Osteoblast (primary cell): ENCODE measurements around the gene CCDC30. TPM values are rescaled to one million over a fixed set of nuclear protein-coding genes. Genes with fewer than 3 reads are reported as not detected.

Experiments
- DNase-seq: peaks from one replicate; pipeline ENCODE4 v3.0.0; 2011; ENCODE audit warnings: low spot score, mixed read lengths; ENCODE audit not compliant: insufficient read length; ENCODE audit errors: missing footprints
- H2AFZ ChIP-seq: 2 replicates; pipeline ENCODE4 v1.6.0; 2011; ENCODE audit warnings: mild to moderate bottlenecking, low read length
- H3K27ac ChIP-seq: 2 replicates; pipeline ENCODE4 v1.5.1; 2011; ENCODE audit warnings: mild to moderate bottlenecking, low read depth, low read length, moderate library complexity
- H3K27me3 ChIP-seq: 2 replicates; pipeline ENCODE4 v1.6.0; 2012; ENCODE audit warnings: mild to moderate bottlenecking, control low read depth, inconsistent platforms, low read length, moderate library complexity; ENCODE audit not compliant: insufficient read depth
- H3K36me3 ChIP-seq: 2 replicates; pipeline ENCODE4 v1.5.1; 2011; ENCODE audit warnings: mild to moderate bottlenecking, low read length, control low read depth, moderate library complexity; ENCODE audit not compliant: insufficient read depth
- H3K4me1 ChIP-seq: 2 replicates; pipeline ENCODE4 v1.5.1; 2011; ENCODE audit warnings: mild to moderate bottlenecking, low read length, control low read depth, moderate library complexity; ENCODE audit not compliant: insufficient read depth
- H3K4me2 ChIP-seq: 2 replicates; pipeline ENCODE4 v1.6.0; 2011; ENCODE audit warnings: mild to moderate bottlenecking, low read length; ENCODE audit not compliant: insufficient read depth
- H3K4me3 ChIP-seq: fragments of 200-600 bp; sonication (generic); 3 replicates; pipeline ENCODE4 v1.5.1; 2012; ENCODE audit warnings: mild to moderate bottlenecking, low read length, inconsistent platforms; ENCODE audit not compliant: insufficient read depth
- H3K79me2 ChIP-seq: 2 replicates; pipeline ENCODE4 v1.6.0; 2012; ENCODE audit warnings: mild to moderate bottlenecking, low read length, control low read depth, inconsistent platforms; ENCODE audit not compliant: insufficient read depth
- H3K9me3 ChIP-seq: 2 replicates; pipeline ENCODE4 v1.5.1; 2011; ENCODE audit warnings: low read depth, low read length, control low read depth
- H4K20me1 ChIP-seq: 2 replicates; pipeline ENCODE4 v1.6.0; 2012; ENCODE audit warnings: mild to moderate bottlenecking, low read length, control low read depth; ENCODE audit not compliant: insufficient read depth
- CTCF ChIP-seq: IDR thresholded peaks from 2 replicates; pipeline ENCODE4 v1.5.1; 2011; ENCODE audit warnings: mild to moderate bottlenecking, low read depth, low read length, moderate library complexity; ENCODE audit errors: extremely low read depth
- total RNA-seq: library from RNA; depleted of rRNA; stranded (reverse); fragments of >200 nt; gene quantifications from 2 replicates; pipeline ENCODE4 v1.2.3, GENCODE V29; 2012

Gene CCDC30
- total RNA-seq, 1 donor = 4.0 TPM

DNA sequence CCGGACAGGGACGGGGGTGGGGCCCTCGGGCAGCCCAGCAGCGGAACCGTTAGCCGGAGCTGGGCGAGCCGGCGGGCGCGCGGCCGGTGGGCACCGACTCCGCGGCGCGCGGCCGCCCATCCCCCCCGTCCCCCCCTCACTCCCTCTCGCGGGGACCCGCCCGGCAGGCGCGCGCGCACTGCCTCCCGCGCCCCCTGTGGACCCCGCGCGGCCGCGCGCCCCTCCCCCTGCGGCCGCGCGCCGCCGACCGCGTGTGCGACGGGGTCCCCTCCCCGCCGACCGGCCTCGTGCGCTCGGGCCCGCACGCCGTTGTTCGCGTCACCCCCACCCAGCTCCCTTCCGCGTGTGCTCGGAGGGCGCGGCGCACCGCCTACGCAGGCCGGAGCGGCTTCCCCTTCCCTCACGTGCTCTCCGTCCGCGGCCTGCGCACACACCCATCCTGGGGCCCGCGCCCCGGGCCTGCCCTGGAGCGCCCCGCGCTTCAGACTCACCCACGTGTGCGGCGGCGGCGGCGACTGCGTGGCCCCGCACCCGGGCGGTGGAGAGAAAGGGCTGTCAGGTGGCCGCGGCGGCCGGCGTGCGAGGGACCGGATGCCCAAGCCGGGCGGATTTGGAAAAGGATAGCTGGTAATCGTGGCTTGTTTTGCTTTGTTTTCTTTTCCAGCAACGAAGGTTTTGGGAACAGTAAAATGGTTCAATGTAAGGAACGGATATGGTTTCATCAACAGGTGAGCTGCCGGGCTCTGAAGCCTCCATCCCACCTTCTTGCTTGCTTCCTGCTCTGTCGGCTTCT is 219.8 kb downstream of the CCDC30 start:
- Histone ChIP-seq H3K4me3 (peak overlapping the region; percentile 90), H3K4me2 (peak overlapping the region; percentile 79), H3K9me3 (no peaks in the 10 kb centered on the region), H3K36me3 (peaks cover 23% of the 10 kb centered on the region), H3K27ac (peak overlapping the region; percentile 57), H3K27me3 (no peaks in the 10 kb centered on the region), H3K79me2 (peaks cover 57% of the 10 kb centered on the region), H3K4me1 (peaks cover 51% of the 10 kb centered on the region), H2AFZ (peak overlapping the region; percentile 57), H4K20me1 (peaks cover 45% of the 10 kb centered on the region)
- peak; percentile 95 for DNase-seq
- TF ChIP-seq CTCF = no peak

DNA sequence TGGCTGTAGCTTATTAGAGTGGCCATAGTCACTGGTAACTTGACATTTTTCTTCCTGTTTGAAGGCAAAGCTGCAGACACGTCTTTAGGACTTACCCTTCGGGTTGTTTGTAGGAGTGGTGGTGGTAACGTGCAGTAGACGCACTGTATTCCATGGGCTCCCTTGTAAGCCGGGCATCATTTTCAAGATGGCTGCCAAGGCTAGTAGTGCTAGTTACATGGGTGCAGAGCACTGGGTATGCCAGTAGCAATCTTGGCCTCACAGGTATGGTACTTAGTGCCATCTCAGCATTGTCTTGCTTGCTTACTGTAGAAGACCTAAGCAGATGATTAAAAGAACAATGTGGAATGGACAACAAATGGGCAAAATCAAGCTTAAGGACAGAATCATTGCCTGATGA is 221.1 kb downstream of the CCDC30 start:
- peaks cover 69% of the 10 kb centered on the region for H3K79me2 ChIP-seq
- H3K27me3 ChIP-seq = no peaks in the 10 kb centered on the region
- H3K9me3 ChIP-seq = no peaks in the 10 kb centered on the region
- TF ChIP-seq CTCF = no peak
- peak overlapping the region; percentile 79 for H3K4me2 ChIP-seq
- H3K4me1 ChIP-seq = peaks cover 48% of the 10 kb centered on the region
- H3K4me3 ChIP-seq = peak overlapping the region; percentile 90
- H3K27ac ChIP-seq = peak overlapping the region; percentile 57
- H3K36me3 ChIP-seq = peaks cover 24% of the 10 kb centered on the region
- peaks cover 57% of the 10 kb centered on the region for H4K20me1 ChIP-seq
- no peak overlapping the region for H2AFZ ChIP-seq
- no peak for DNase-seq

DNA sequence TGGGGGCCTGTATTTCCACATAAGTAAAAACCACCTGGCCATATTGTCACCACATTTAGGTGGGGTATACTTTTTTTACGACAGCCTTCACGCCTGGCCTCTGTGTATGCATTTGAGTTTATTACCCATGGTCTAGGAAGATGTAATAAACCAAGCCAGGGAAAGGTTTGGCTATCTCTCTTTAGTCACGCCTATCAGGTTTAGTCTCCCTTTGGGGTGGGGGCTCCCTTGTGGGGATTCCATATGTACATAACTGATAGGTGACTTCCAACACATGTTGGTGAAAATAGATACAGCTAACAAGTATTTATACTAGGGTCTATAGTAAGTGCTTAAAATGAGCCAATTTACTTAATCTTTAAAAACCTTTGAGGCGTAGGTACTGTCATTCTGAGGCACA is 223.3 kb downstream of the CCDC30 start:
- H3K4me3 ChIP-seq = no peak overlapping the region
- TF ChIP-seq CTCF = no peak
- H3K9me3 ChIP-seq = no peaks in the 10 kb centered on the region
- peaks cover 28% of the 10 kb centered on the region for H3K4me1 ChIP-seq
- H3K27me3 ChIP-seq = no peaks in the 10 kb centered on the region
- H3K27ac ChIP-seq = no peak overlapping the region
- peaks cover 24% of the 10 kb centered on the region for H3K36me3 ChIP-seq
- peak overlapping the region; percentile 79 for H3K4me2 ChIP-seq
- no peak overlapping the region for H2AFZ ChIP-seq
- DNase-seq = no peak
- peaks cover 74% of the 10 kb centered on the region for H4K20me1 ChIP-seq
- peaks cover 86% of the 10 kb centered on the region for H3K79me2 ChIP-seq

GRCh38 chr1:42689912-42690311 is 226.8 kb downstream of the CCDC30 start:
- Histone ChIP-seq H2AFZ (no peak overlapping the region), H3K36me3 (peaks cover 28% of the 10 kb centered on the region), H3K27ac (no peak overlapping the region), H3K4me2 (no peak overlapping the region), H4K20me1 (peaks cover 83% of the 10 kb centered on the region), H3K4me1 (peaks cover 17% of the 10 kb centered on the region), H3K27me3 (no peaks in the 10 kb centered on the region), H3K4me3 (no peak overlapping the region), H3K9me3 (no peaks in the 10 kb centered on the region), H3K79me2 (peaks cover 100% of the 10 kb centered on the region)
- DNase-seq = no peak
- no peak for TF ChIP-seq CTCF
